MCF 10A (cell line): ENCODE data around the gene CDK18. TPM values are rescaled to one million over a fixed set of nuclear protein-coding genes. Genes with fewer than 3 reads are reported as not detected.
"Not testable (repeated sequence)": the region's sequence is repeated elsewhere in the genome, so short reads cannot be mapped to it uniquely, and the experiment has no call there.

Experiments
- BruUV-seq: library from RNA; stranded (reverse); fragments of 400-500 nt; replicated peaks from 2 replicates; lab custom pipeline; 2021; lab: Mats Ljungman, UMichigan
- CTCF ChIA-PET: fragments of 300-600 bp; sonication (Branson Sonifier 250); formaldehyde crosslinking; extraction: SDS; loops from one replicate; lab custom pipeline; 2021; ENCODE audit warnings: antibody characterized with exemption, inconsistent platforms; lab: Yijun Ruan, JAX
- POLR2A ChIA-PET: fragments of 300-600, 350-650 bp; sonication (Branson Sonifier 250); formaldehyde crosslinking; extraction: SDS; loops from one replicate; lab custom pipeline; 2020; ENCODE audit warnings: antibody characterized with exemption, inconsistent platforms; lab: Yijun Ruan, JAX
- DNase-seq: peaks from one replicate; pipeline ENCODE4 v3.0.0-alpha.2; 2018; ENCODE audit not compliant: unreplicated experiment
- H3K27ac Mint-ChIP-seq: one replicate; pipeline ENCODE4 v1.8.0; 2022; ENCODE audit warnings: mild to moderate bottlenecking, low read depth, mixed read lengths; ENCODE audit not compliant: unreplicated experiment
- H3K27me3 Mint-ChIP-seq: one replicate; pipeline ENCODE4 v1.8.0; 2022; ENCODE audit warnings: mixed read lengths; ENCODE audit not compliant: insufficient read depth, unreplicated experiment
- H3K36me3 Mint-ChIP-seq: one replicate; pipeline ENCODE4 v1.8.0; 2022; ENCODE audit warnings: mild to moderate bottlenecking, moderate library complexity, mixed read lengths; ENCODE audit not compliant: insufficient read depth, unreplicated experiment
- H3K4me1 Mint-ChIP-seq: one replicate; pipeline ENCODE4 v1.8.0; 2022; ENCODE audit warnings: mixed read lengths; ENCODE audit not compliant: insufficient read depth, unreplicated experiment
- H3K4me3 Mint-ChIP-seq: one replicate; pipeline ENCODE4 v1.8.0; 2022; ENCODE audit warnings: mild to moderate bottlenecking, moderate library complexity, mixed read lengths; ENCODE audit not compliant: unreplicated experiment
- H3K9me3 Mint-ChIP-seq: one replicate; pipeline ENCODE4 v1.8.0; 2022; ENCODE audit warnings: mixed read lengths; ENCODE audit not compliant: unreplicated experiment
- intact Hi-C: fragments of 100-400 bp; cut with micrococcal nuclease; formaldehyde crosslinking; loops from 2 replicates; pipeline ENCODE4 v1.14.1; 2022
- total RNA-seq: library from RNA; stranded (reverse); gene quantifications from 2 replicates; pipeline ENCODE4 v1.2.3, GENCODE V29; 2022
- TF ChIP-seq, protein P1 (sequence below): fragments of 200-600 bp; IDR thresholded peaks from one replicate; pipeline ENCODE4 v1.8.0; 2022; ENCODE audit warnings: antibody characterized with exemption, mild to moderate bottlenecking; ENCODE audit not compliant: unreplicated experiment

CDK18 gene
- total RNA-seq, 1 experiment from 2014 or later = 6.8 TPM

- TF ChIP-seq, protein P1, sequence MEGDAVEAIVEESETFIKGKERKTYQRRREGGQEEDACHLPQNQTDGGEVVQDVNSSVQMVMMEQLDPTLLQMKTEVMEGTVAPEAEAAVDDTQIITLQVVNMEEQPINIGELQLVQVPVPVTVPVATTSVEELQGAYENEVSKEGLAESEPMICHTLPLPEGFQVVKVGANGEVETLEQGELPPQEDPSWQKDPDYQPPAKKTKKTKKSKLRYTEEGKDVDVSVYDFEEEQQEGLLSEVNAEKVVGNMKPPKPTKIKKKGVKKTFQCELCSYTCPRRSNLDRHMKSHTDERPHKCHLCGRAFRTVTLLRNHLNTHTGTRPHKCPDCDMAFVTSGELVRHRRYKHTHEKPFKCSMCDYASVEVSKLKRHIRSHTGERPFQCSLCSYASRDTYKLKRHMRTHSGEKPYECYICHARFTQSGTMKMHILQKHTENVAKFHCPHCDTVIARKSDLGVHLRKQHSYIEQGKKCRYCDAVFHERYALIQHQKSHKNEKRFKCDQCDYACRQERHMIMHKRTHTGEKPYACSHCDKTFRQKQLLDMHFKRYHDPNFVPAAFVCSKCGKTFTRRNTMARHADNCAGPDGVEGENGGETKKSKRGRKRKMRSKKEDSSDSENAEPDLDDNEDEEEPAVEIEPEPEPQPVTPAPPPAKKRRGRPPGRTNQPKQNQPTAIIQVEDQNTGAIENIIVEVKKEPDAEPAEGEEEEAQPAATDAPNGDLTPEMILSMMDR = no peak
- Mint-ChIP-seq H3K36me3 (no peaks in the 10 kb centered on the region), H3K4me3 (no peak overlapping the region), H3K4me1 (peaks cover 15% of the 10 kb centered on the region), H3K27me3 (peaks cover 36% of the 10 kb centered on the region), H3K27ac (no peak overlapping the region), H3K9me3 (peaks cover 7% of the 10 kb centered on the region)
- DNase-seq = no peak
- no TSS peak for BruUV-seq
- intact Hi-C loops = no loop called here
- CTCF ChIA-PET = interaction anchor here (0.6 to 8.8 kb wide), 19 partner anchors 9 to 1692 kb away, joined by 3 to 131 read pairs (median 5); partner anchors contain the start of gene LEMD1
- POLR2A ChIA-PET = interaction anchor here (0.6 to 2.2 kb wide), 4 partner anchors 13 to 26 kb away, joined by 3 to 9 read pairs (median 4); no protein-coding TSS in a partner anchor
Measured at GRCh38 chr1:205475855-205476254, 28.6 kb upstream of the CDK18 start.

DNA sequence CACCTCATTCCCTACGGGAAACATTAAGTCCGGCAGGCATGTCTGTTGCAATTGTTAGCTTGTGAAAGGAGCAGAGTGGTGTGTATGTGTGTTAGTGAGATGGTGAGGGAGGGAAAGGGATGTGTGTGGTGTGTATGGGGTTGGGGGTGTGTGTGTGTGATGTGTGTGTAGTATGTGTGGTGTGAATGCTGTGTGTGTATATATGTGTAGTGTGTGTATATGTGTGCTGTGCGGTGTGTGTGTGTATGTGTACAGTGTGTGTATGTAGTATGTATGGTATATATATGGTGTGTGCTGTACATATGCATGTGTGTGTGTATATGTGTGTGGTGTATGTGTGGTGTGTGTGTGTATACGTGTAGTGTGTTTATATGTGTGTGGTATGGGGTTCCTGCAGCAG is 27.8 kb upstream of the CDK18 start:
- Mint-ChIP-seq H3K27me3 (peaks cover 40% of the 10 kb centered on the region), H3K9me3 (peaks cover 7% of the 10 kb centered on the region), H3K27ac (no peak overlapping the region), H3K36me3 (no peaks in the 10 kb centered on the region), H3K4me1 (peaks cover 15% of the 10 kb centered on the region), H3K4me3 (no peak overlapping the region)
- DNase-seq = no peak
- no TSS peak for BruUV-seq
- TF ChIP-seq, protein P1 = no peak
- ChIA-PET CTCF (interaction anchor here (0.9 to 37.5 kb wide), 10 partner anchors 11 to 152 kb away, joined by 3 to 1608 read pairs (median 18); partner anchors contain the start of gene LEMD1), POLR2A (interaction anchor here (0.7 to 2.2 kb wide), 2 partner anchors 14 to 192 kb away, joined by 3 to 9 read pairs; no protein-coding TSS in a partner anchor)
- intact Hi-C loops = no loop called here

DNA sequence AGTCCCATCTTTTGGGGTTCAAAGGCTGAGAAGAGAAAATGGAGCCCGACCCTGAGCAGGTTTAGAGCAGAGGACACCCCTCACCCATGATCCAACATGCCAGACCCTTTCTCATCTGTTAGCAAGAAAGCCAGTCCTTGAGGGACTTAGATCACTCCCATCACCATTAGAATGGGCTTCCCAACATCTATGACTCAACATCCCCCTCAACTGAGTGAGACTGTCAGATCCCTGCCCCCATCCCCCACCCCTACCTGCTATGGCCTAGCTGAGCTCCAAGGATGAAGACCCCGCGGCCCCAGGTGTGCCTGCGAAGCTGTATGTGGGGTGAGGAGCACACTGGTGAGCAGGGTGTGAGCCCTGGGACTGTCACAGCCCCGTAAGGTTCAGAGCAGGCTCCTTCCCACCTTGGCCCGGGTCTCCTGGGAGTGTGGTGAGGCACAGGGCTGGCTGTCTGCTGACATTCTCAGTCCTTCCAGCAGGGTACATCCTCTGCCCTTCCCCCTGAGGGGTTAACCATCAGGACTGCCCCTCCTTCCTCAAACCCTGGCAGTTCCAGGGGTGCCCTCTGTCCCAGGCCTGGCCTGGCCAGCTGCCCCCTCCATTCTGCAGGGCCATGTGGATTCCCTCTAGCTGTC is 27.2 kb upstream of the CDK18 start:
- TF ChIP-seq, protein P1 = no peak
- BruUV-seq = no TSS peak
- no peak for DNase-seq
- intact Hi-C loops = no loop called here
- ChIA-PET CTCF (interaction anchor here (0.6 to 37.5 kb wide), 16 partner anchors 9 to 1095 kb away, joined by 3 to 1608 read pairs (median 10); partner anchors contain the start of gene KLHDC8A), POLR2A (interaction anchor here (0.7 to 2.3 kb wide), 8 partner anchors 16 to 192 kb away, joined by 3 to 19 read pairs (median 8); no protein-coding TSS in a partner anchor)
- Mint-ChIP-seq H3K4me3 (no peak overlapping the region), H3K9me3 (peaks cover 7% of the 10 kb centered on the region), H3K27ac (peak overlapping the region; percentile 33), H3K4me1 (peaks cover 15% of the 10 kb centered on the region), H3K27me3 (peaks cover 40% of the 10 kb centered on the region), H3K36me3 (no peaks in the 10 kb centered on the region)

DNA sequence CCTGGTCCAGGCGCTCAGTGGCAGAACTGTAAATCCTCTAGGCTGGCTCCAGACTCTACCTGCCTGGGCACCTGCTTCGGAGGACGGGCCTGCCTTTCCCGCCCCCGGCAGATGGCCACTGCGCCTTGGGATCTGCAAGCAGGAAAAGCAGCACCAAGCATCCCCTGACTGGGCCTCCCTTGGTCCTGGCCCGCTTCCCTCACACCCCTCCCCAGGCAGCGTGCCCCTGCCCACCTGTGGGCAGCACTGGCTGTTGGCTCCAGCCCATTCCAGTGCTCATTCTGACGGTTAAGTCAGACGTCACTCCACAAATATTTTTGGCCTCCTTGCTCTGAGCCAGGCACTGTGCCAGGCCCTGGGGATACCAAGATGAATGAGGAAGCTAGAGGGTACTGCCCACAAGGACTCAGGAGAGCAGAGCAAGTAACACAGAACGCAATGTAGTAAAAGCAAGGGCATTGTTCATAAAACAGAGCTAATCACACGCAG is 26.7 kb upstream of the CDK18 start:
- no TSS peak for BruUV-seq
- TF ChIP-seq, protein P1 = no peak
- intact Hi-C loops = loop anchor here (1.0 kb wide), 1 partner anchor 37 kb away; no protein-coding TSS in a partner anchor
- peaks cover 7% of the 10 kb centered on the region for H3K9me3 Mint-ChIP-seq
- H3K27me3 Mint-ChIP-seq = peaks cover 40% of the 10 kb centered on the region
- no peak overlapping the region for H3K4me3 Mint-ChIP-seq
- POLR2A ChIA-PET = interaction anchor here (0.5 to 2.3 kb wide), 23 partner anchors 12 to 632 kb away, joined by 3 to 19 read pairs (median 4); partner anchors contain the start of gene CDK18
- peak; percentile 100 for DNase-seq
- peak overlapping the region; percentile 33 for H3K27ac Mint-ChIP-seq
- H3K36me3 Mint-ChIP-seq = no peaks in the 10 kb centered on the region
- CTCF ChIA-PET = interaction anchor here (0.6 to 37.5 kb wide), 29 partner anchors 9 to 1096 kb away, joined by 3 to 1608 read pairs (median 5); partner anchors contain the start of gene KLHDC8A
- peaks cover 15% of the 10 kb centered on the region for H3K4me1 Mint-ChIP-seq

- CTCF ChIA-PET = interaction anchor here (0.6 to 37.5 kb wide), 21 partner anchors 8 to 223 kb away, joined by 3 to 1608 read pairs (median 7); partner anchors contain the start of gene KLHDC8A
- DNase-seq, H3K27ac Mint-ChIP-seq, H3K36me3 Mint-ChIP-seq, H3K4me3 Mint-ChIP-seq, BruUV-seq, H3K9me3 Mint-ChIP-seq: not testable (repeated sequence)
- POLR2A ChIA-PET = interaction anchor here (0.7 to 2.3 kb wide), 9 partner anchors 14 to 82 kb away, joined by 3 to 19 read pairs (median 7); partner anchors contain the start of gene CDK18
- Mint-ChIP-seq H3K4me1 (peaks cover 15% of the 10 kb centered on the region), H3K27me3 (peaks cover 41% of the 10 kb centered on the region)
- intact Hi-C loops = loop anchor here (1.0 kb wide), 1 partner anchor 38 kb away; no protein-coding TSS in a partner anchor
Measured at GRCh38 chr1:205478985-205479384, 25.5 kb upstream of the CDK18 start.
